Activated naive CD4-positive, alpha-beta T cell treated with anti-CD3 and anti-CD28 coated beads, Interleukin-2, amount 50 U/mL, for 72 hours (primary cell): ENCODE measurements around the gene MADCAM1. TPM values are rescaled to one million over a fixed set of nuclear protein-coding genes. Genes with fewer than 3 reads are reported as not detected.
"Not testable (repeated sequence)": the region's sequence is repeated elsewhere in the genome, so short reads cannot be mapped to it uniquely, and the experiment has no call there.

ENCODE experiments used
- ATAC-seq, 2 donors: fragments of 150-1000 bp; cut with Tn5 transposase; 2 replicates each; pipeline ENCODE4 v1.10.0; 2021; ENCODE audit warnings: mild to moderate bottlenecking in 2 of 2, moderate library complexity in 2 of 2
- DNase-seq, 2 donors: peaks; one replicate each; pipeline ENCODE4 v3.0.0; 2021 to 2022; ENCODE audit warnings: low spot score in 2 of 2
- H3K27ac Mint-ChIP-seq, 2 donors: one replicate each; pipeline ENCODE4 v1.8.0; 2022; ENCODE audit warnings: mild to moderate bottlenecking in 2 of 2, mixed read lengths in 2 of 2
- H3K36me3 Mint-ChIP-seq, 2 donors: one replicate each; pipeline ENCODE4 v1.8.0; 2022; ENCODE audit warnings: mixed read lengths in 2 of 2
- H3K9me3 Mint-ChIP-seq, 2 donors: one replicate each; pipeline ENCODE4 v1.8.0; 2022; ENCODE audit warnings: mixed read lengths in 2 of 2
- total RNA-seq, 2 donors: library from RNA; stranded (reverse); gene quantifications; one replicate each; pipeline ENCODE4 v1.2.3, GENCODE V29; 2022

The MADCAM1 gene
- total RNA-seq, 2 donors from 2014 or later = 0.25 to 0.47 TPM

- Mint-ChIP-seq H3K27ac (peak overlapping the region; percentile 81 to 97), H3K9me3 (peaks cover 18 to 28% of the 10 kb centered on the region in 2 donors), H3K36me3 (peaks cover 5 to 19% of the 10 kb centered on the region in 2 donors)
- ATAC-seq = peak; percentile 55 to 71
- DNase-seq = peak in 1 of 2 donors; percentile 60
Measured at GRCh38 chr19:480016-480855, 16.1 kb upstream of the MADCAM1 start.

GRCh38 chr19:481100-481499, 15.2 kb upstream of the MADCAM1 start:
- peaks cover 5 to 19% of the 10 kb centered on the region in 2 donors for H3K36me3 Mint-ChIP-seq
- DNase-seq, ATAC-seq: not testable (repeated sequence)
- peak overlapping the region; percentile 81 to 97 for H3K27ac Mint-ChIP-seq
- H3K9me3 Mint-ChIP-seq = peaks cover 18 to 28% of the 10 kb centered on the region in 2 donors

GRCh38 chr19:482186-483041, 13.9 kb upstream of the MADCAM1 start:
- DNase-seq = no peak
- ATAC-seq = no peak
- peaks cover 5 to 19% of the 10 kb centered on the region in 2 donors for H3K36me3 Mint-ChIP-seq
- H3K27ac Mint-ChIP-seq = peak overlapping the region in 1 of 2 donors; percentile 97
- H3K9me3 Mint-ChIP-seq = peaks cover 18 to 28% of the 10 kb centered on the region in 2 donors

GRCh38 chr19:483332-484072, 12.8 kb upstream of the MADCAM1 start:
- peaks cover 5 to 25% of the 10 kb centered on the region in 2 donors for H3K36me3 Mint-ChIP-seq
- ATAC-seq (no peak), DNase-seq (no peak)
- H3K27ac Mint-ChIP-seq = no peak overlapping the region
- peaks cover 18 to 28% of the 10 kb centered on the region in 2 donors for H3K9me3 Mint-ChIP-seq

GRCh38 chr19:484494-484893, 11.8 kb upstream of the MADCAM1 start:
- DNase-seq (no peak), ATAC-seq (no peak)
- Mint-ChIP-seq H3K36me3 (peaks cover 5 to 25% of the 10 kb centered on the region in 2 donors), H3K9me3 (peaks cover 18 to 28% of the 10 kb centered on the region in 2 donors), H3K27ac (no peak overlapping the region)

GRCh38 chr19:485077-485476, 11.2 kb upstream of the MADCAM1 start:
- Mint-ChIP-seq H3K9me3 (peaks cover 15 to 24% of the 10 kb centered on the region in 2 donors), H3K27ac (no peak overlapping the region), H3K36me3 (peaks cover 5 to 21% of the 10 kb centered on the region in 2 donors)
- DNase-seq (no peak), ATAC-seq (no peak)

GRCh38 chr19:485583-486236, 10.6 kb upstream of the MADCAM1 start:
- no peak for DNase-seq
- peaks cover 5 to 15% of the 10 kb centered on the region in 2 donors for H3K36me3 Mint-ChIP-seq
- no peak for ATAC-seq
- H3K9me3 Mint-ChIP-seq = peaks cover 9 to 18% of the 10 kb centered on the region in 2 donors
- no peak overlapping the region for H3K27ac Mint-ChIP-seq

- peak; percentile 79 to 90 for DNase-seq
- peaks cover 0 to 3% of the 10 kb centered on the region in 2 donors for H3K9me3 Mint-ChIP-seq
- H3K27ac Mint-ChIP-seq = peak overlapping the region; percentile 79 to 89
- peaks cover 0 to 10% of the 10 kb centered on the region in 2 donors for H3K36me3 Mint-ChIP-seq
- ATAC-seq = peak; percentile 82 to 92
Measured at GRCh38 chr19:488505-489417, 7.5 kb upstream of the MADCAM1 start.

- Mint-ChIP-seq H3K9me3 (peaks cover 0 to 5% of the 10 kb centered on the region in 2 donors), H3K36me3 (peaks cover 0 to 10% of the 10 kb centered on the region in 2 donors), H3K27ac (peak overlapping the region in 1 of 2 donors; percentile 79)
- ATAC-seq (peak; percentile 3 to 14), DNase-seq (no peak)
Measured at GRCh38 chr19:489418-490196, 6.7 kb upstream of the MADCAM1 start.

GRCh38 chr19:491146-491741, 5.0 kb upstream of the MADCAM1 start:
- DNase-seq = no peak
- peaks cover 0 to 5% of the 10 kb centered on the region in 2 donors for H3K9me3 Mint-ChIP-seq
- peaks cover 0 to 10% of the 10 kb centered on the region in 2 donors for H3K36me3 Mint-ChIP-seq
- H3K27ac Mint-ChIP-seq = no peak overlapping the region
- no peak for ATAC-seq

- DNase-seq (no peak), ATAC-seq (peak in 1 of 2 donors; percentile 5)
- Mint-ChIP-seq H3K9me3 (peaks cover 0 to 5% of the 10 kb centered on the region in 2 donors), H3K27ac (no peak overlapping the region), H3K36me3 (peaks cover 0 to 10% of the 10 kb centered on the region in 2 donors)
Measured at GRCh38 chr19:492091-492531, 4.2 kb upstream of the MADCAM1 start.

GRCh38 chr19:493391-494170, 2.7 kb upstream of the MADCAM1 start:
- ATAC-seq (no peak), DNase-seq (no peak)
- peak overlapping the region in 1 of 2 donors; percentile 18 for H3K27ac Mint-ChIP-seq
- H3K9me3 Mint-ChIP-seq = peaks cover 0 to 5% of the 10 kb centered on the region in 2 donors
- H3K36me3 Mint-ChIP-seq = peaks cover 0 to 5% of the 10 kb centered on the region in 2 donors
